Smooth muscle cell (in vitro differentiated cells): ENCODE results near the gene OR4M1. TPM values are rescaled to one million over a fixed set of nuclear protein-coding genes. Genes with fewer than 3 reads are reported as not detected.
"Not testable (repeated sequence)": the region's sequence is repeated elsewhere in the genome, so short reads cannot be mapped to it uniquely, and the experiment has no call there.

ENCODE experiments used
- DNase-seq: peaks from one replicate; lab custom pipeline; 2025; ENCODE audit not compliant: unreplicated experiment; lab: John Stamatoyannopoulos, UW
- H2AFZ ChIP-seq: fragments of 200-600 bp; sonication (generic); 2 replicates; pipeline ENCODE4 v1.6.0; 2016; ENCODE audit warnings: antibody characterized with exemption, low read depth, mild to moderate bottlenecking
- H3F3A ChIP-seq: fragments of 200-600 bp; sonication (generic); 2 replicates; pipeline ENCODE4 v1.6.0; 2017; ENCODE audit warnings: antibody characterized with exemption, low read depth
- H3K27ac ChIP-seq: fragments of 200-600 bp; sonication (generic); 2 replicates; pipeline ENCODE4 v1.5.1; 2016; ENCODE audit warnings: low read depth, mild to moderate bottlenecking
- H3K27me3 ChIP-seq: fragments of 200-600 bp; sonication (generic); 2 replicates; pipeline ENCODE4 v1.6.1; 2016; ENCODE audit warnings: low read depth, mild to moderate bottlenecking
- H3K36me3 ChIP-seq: fragments of 200-600 bp; sonication (generic); 2 replicates; pipeline ENCODE4 v1.5.1; 2016; ENCODE audit warnings: low read depth
- H3K4me1 ChIP-seq: fragments of 200-600 bp; sonication (generic); 2 replicates; pipeline ENCODE4 v1.5.1; 2016; ENCODE audit warnings: low read depth
- H3K4me2 ChIP-seq: fragments of 200-600 bp; sonication (generic); 2 replicates; pipeline ENCODE4 v1.6.0; 2016; ENCODE audit warnings: mild to moderate bottlenecking
- H3K4me3 ChIP-seq: fragments of 200-600 bp; sonication (generic); 2 replicates; pipeline ENCODE4 v1.5.1; 2016; ENCODE audit warnings: mild to moderate bottlenecking
- H3K79me2 ChIP-seq: fragments of 200-600 bp; sonication (generic); 2 replicates; pipeline ENCODE4 v1.6.0; 2016; ENCODE audit warnings: low read depth, mild to moderate bottlenecking
- H3K9ac ChIP-seq: fragments of 200-600 bp; sonication (generic); 2 replicates; pipeline ENCODE4 v1.6.0; 2016; ENCODE audit warnings: low read depth
- H3K9me3 ChIP-seq: fragments of 200-600 bp; sonication (generic); replicated peaks from 2 replicates; pipeline ENCODE4 v1.5.1; 2016; ENCODE audit warnings: low read depth
- H4K20me1 ChIP-seq: fragments of 200-600 bp; sonication (generic); 2 replicates; pipeline ENCODE4 v1.6.0; 2016; ENCODE audit warnings: low read depth
- WGBS: methylation state at CpG from one replicate; pipeline ENCODE4 v1.1.7; 2016; ENCODE audit warnings: low lambda C conversion rate; 5-methylcytosine and 5-hydroxymethylcytosine counted together
- polyA plus RNA-seq: library from polyadenylated mRNA; unstranded; fragments of >200 nt; fragmentation: Nextera tagmentation; extraction: Ambion mirVana; gene quantifications from 2 replicates; pipeline ENCODE4 v1.2.1, GENCODE V29; 2016
- total RNA-seq: library from RNA; depleted of rRNA; stranded (reverse); fragments of >200 nt; gene quantifications from 2 replicates; pipeline ENCODE4 v1.2.3, GENCODE V29; 2014
- TF ChIP-seq, protein P1 (sequence below): fragments of 200-600 bp; sonication (generic); IDR thresholded peaks from 2 replicates; pipeline ENCODE4 v1.5.1; 2017; ENCODE audit warnings: borderline replicate concordance, mild to moderate bottlenecking, antibody characterized with exemption; ENCODE audit not compliant: insufficient read depth, poor library complexity, severe bottlenecking

The OR4M1 gene
- total and polyA plus RNA-seq, 2 experiments from 2014 or later: not detected

DNA sequence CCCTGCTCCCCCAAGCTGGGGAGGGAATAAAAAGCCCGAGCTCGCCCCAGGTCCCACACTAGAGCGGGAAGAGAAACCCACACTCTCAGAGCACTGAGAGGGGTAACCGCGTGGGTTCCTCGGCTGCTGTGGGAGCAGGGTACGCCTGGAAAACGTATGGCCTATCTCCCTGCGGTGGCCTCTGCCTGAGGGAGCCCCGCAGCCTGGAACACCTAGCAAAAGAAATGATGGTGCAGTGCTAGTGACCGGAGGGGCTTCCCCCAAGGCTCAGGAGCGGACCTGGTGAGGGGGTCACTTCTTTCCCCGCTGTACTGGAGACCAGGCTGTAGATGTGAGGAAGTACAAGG is 27.8 kb downstream of the OR4M1 start:
- no peaks in the 10 kb centered on the region for H3K4me1 ChIP-seq
- no peak overlapping the region for H3K27ac ChIP-seq
- no peak overlapping the region for H3K4me3 ChIP-seq
- DNase-seq: no peak
- peaks cover 23% of the 10 kb centered on the region for H3K9me3 ChIP-seq
- H3F3A ChIP-seq: no peaks in the 10 kb centered on the region
- no peaks in the 10 kb centered on the region for H4K20me1 ChIP-seq
- WGBS: 73% methylated on average over 13 of the region's 13 CpGs
- H3K9ac ChIP-seq: no peak overlapping the region
- TF ChIP-seq, protein P1, sequence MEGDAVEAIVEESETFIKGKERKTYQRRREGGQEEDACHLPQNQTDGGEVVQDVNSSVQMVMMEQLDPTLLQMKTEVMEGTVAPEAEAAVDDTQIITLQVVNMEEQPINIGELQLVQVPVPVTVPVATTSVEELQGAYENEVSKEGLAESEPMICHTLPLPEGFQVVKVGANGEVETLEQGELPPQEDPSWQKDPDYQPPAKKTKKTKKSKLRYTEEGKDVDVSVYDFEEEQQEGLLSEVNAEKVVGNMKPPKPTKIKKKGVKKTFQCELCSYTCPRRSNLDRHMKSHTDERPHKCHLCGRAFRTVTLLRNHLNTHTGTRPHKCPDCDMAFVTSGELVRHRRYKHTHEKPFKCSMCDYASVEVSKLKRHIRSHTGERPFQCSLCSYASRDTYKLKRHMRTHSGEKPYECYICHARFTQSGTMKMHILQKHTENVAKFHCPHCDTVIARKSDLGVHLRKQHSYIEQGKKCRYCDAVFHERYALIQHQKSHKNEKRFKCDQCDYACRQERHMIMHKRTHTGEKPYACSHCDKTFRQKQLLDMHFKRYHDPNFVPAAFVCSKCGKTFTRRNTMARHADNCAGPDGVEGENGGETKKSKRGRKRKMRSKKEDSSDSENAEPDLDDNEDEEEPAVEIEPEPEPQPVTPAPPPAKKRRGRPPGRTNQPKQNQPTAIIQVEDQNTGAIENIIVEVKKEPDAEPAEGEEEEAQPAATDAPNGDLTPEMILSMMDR: no peak
- H2AFZ ChIP-seq: no peak overlapping the region
- no peaks in the 10 kb centered on the region for H3K36me3 ChIP-seq
- no peaks in the 10 kb centered on the region for H3K27me3 ChIP-seq
- H3K4me2 ChIP-seq: no peak overlapping the region
- H3K79me2 ChIP-seq: no peaks in the 10 kb centered on the region

- not testable (repeated sequence) for H4K20me1 ChIP-seq, H2AFZ ChIP-seq, H3K27ac ChIP-seq, H3K36me3 ChIP-seq, H3K4me1 ChIP-seq, H3K9ac ChIP-seq, H3K79me2 ChIP-seq, H3K4me2 ChIP-seq, H3K27me3 ChIP-seq, DNase-seq, H3K4me3 ChIP-seq, H3F3A ChIP-seq
- 56% methylated on average over 1 of the region's 1 CpG for WGBS
- H3K9me3 ChIP-seq: peaks cover 31% of the 10 kb centered on the region
These were observed 30.2 kb downstream of the OR4M1 start, which contains the start of gene OR4N2 for GRCh38 chr14:19803470-19803869. OR4N2 (plus strand) TSS chr14:19803770; CDS start chr14:19827449, 23,679 bp downstream.

GRCh38 chr14:19813171-19813920 is 40.0 kb downstream of the OR4M1 start:
- 50% methylated on average over 4 of the region's 4 CpGs for WGBS
- H3K79me2 ChIP-seq, H3K4me3 ChIP-seq, H3K4me2 ChIP-seq, H3K27me3 ChIP-seq, H4K20me1 ChIP-seq, H2AFZ ChIP-seq, DNase-seq, H3F3A ChIP-seq, H3K4me1 ChIP-seq, H3K36me3 ChIP-seq, H3K9ac ChIP-seq, H3K27ac ChIP-seq: not testable (repeated sequence)
- H3K9me3 ChIP-seq: peaks cover 24% of the 10 kb centered on the region

GRCh38 chr14:19819879-19820278 is 46.6 kb downstream of the OR4M1 start:
- not testable (repeated sequence) for H3K79me2 ChIP-seq, H3K4me2 ChIP-seq, H3K27me3 ChIP-seq, H4K20me1 ChIP-seq, H3K9ac ChIP-seq, DNase-seq, H3K4me1 ChIP-seq, H2AFZ ChIP-seq, H3K4me3 ChIP-seq, H3K36me3 ChIP-seq, H3K27ac ChIP-seq, H3F3A ChIP-seq
- WGBS: 17% methylated on average over 1 of the region's 1 CpG
- peaks cover 49% of the 10 kb centered on the region for H3K9me3 ChIP-seq

- H3K9ac ChIP-seq, H4K20me1 ChIP-seq, H2AFZ ChIP-seq, H3K27me3 ChIP-seq, H3K4me2 ChIP-seq, H3K4me3 ChIP-seq, H3K27ac ChIP-seq, H3K4me1 ChIP-seq, DNase-seq, H3F3A ChIP-seq, H3K79me2 ChIP-seq, H3K36me3 ChIP-seq: not testable (repeated sequence)
- peaks cover 46% of the 10 kb centered on the region for H3K9me3 ChIP-seq
- WGBS: 67% methylated on average over 6 of the region's 6 CpGs
These were observed 47.7 kb downstream of the OR4M1 start for GRCh38 chr14:19821016-19821415.
